GM18907 (cell line): Measurements from ENCODE around the gene FDXACB1.
"Not testable (repeated sequence)": the region's sequence is repeated elsewhere in the genome, so short reads cannot be mapped to it uniquely, and the experiment has no call there.

Experiments used
- ATAC-seq: cut with Tn5 transposase; IDR thresholded peaks from one replicate; pipeline ENCODE4 v1.9.1; 2021; ENCODE audit warnings: mild to moderate bottlenecking, moderate library complexity; ENCODE audit not compliant: unreplicated experiment

The FDXACB1 gene

DNA sequence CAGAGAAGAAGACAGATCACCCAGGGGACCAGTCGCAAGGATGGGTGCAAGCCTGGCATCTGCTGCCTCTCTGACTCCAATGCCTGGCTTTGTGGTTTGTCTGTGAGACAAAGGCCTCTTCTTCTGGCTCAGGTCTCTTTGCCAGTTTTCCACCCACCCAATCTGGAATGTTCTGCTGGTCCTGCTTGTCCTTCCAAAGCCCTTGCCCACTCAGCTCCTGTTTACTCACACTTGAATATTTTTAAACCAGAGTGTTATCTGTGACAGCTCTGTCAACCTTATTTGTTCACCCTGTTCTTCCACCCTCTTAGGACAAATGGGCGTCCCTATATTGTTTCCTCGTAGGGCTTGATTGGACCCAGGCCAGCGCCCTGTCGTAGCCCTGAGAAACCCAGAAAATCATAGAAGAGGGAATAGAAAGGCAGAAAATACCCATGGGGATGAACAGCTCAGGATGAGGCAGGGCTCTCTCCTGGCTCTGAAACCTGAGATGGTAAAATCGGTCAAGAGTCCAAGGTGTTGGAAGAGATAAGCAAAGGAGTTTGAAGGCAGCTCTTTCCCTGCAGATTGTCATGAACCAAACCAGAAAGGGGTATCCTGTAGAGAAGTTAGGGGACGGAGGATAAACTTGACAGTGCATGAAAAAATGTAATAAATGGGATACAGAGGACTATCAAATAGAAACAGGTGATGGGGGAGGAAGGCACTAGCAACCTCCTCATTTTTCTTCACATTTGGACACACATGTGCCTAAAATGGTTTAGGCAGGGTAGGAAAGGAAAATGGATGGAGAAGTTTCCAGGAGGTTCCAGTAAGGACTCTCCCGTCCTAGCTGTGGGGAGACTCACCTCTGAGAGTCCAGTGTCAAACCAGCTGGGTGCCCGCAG lies 32.0 kb upstream of the FDXACB1 start:
- no peak for ATAC-seq

DNA sequence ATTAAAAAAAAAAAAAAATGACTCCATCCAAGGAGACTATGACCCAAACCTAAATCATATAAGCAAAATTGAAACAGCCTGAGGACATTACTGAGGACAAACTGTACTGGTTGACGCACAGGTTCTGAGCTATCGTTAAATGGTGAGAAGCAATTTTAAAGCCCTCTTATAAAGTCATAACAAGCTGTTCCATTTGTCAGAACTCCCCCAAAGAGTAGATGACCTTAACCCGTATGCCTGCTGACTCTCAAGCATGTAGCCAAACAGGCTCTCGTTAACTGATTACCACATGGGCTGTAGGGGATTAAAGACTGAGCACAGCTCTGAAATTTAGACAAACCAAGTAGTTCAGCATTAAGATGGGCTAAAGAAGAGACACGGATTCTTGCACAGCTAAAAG lies 30.4 kb upstream of the FDXACB1 start:
- no peak for ATAC-seq

DNA sequence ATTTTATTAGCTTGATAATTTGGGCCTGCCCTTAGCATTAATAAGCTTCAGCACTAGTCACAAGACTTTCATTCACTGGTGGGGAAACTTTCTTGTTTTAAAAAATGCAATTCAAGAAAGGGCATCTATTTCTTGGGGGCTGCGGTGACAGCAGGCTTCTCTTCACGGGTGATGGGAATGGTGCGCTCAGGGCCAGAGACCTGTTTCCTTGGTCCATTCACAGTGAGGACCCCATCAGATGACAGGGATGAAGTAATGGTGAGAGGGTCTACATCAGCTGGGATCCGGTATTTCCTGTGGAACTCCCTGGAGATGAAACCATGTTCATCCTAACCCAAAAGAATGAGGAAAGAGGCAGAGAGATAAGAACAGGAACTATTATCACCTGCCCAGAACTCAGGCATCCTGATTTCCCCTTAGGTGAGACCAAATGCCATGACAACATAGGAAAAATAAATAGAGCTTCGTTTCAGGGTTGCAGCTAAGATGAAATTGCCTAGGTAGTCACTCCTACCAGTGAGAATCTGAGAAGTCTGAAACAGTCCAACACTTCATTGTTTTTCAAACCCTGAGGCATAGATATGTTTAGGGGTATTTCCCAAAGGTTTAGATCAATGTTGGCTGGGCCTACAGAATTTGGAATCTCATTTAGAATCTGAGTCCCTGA lies 29.8 kb upstream of the FDXACB1 start:
- ATAC-seq, result no peak

DNA sequence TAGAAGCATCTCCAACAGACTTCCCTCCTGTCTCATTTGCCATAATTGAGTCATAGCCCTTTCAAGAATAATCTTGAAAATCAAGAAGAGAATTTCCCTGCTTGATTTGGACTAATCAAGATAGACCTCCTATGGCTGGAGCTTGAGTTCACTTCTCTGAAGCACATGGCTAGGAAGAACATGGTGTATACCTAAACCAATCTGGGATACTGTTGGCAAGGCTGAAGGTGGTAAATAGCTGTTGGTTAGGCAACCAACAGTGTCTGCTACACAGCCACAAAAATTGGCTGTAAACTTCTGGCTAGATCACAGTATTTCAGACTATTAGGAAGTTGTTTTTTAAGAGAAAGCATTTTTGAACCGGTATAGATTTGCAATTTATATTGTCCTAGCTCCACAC lies 27.7 kb upstream of the FDXACB1 start:
- no peak for ATAC-seq

DNA sequence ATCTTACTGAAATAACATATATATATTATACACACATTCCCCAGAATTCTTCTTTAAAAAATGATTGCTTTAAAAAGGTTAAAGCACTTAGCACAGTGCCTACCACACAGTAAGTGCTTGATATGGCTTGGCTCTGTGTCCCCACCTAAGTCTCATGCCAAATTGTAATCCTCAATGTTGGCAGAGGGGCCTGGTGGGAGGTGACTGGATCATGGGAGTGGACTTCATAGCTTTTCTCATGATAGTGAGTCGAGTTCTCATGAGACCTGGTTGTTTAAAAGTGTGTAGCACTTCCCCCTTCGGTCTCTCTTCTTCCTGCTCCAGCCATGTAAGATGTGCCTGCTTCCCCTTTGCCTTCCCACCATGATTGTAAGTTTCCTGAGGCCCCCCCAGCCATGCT lies 26.4 kb upstream of the FDXACB1 start:
- no peak for ATAC-seq

DNA sequence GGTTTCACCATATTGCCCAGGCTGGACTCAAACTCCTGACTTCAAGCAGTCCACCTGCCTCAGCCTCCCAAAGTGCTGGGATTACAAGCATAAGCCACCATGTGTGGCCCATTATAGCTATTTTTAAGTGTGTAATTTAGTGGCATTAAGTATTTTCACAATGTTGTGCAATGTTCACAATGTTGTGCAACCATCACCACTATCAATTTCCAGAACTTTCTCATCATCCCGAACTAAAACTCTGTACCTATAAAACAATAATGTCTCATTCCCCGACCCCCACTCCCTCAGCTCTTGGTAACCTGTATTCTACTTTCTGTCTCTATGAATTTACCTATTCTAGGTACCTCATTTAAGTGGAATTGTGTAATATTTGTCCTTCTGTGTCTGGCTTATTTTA lies 7.9 kb upstream of the FDXACB1 start:
- ATAC-seq, result no peak

DNA sequence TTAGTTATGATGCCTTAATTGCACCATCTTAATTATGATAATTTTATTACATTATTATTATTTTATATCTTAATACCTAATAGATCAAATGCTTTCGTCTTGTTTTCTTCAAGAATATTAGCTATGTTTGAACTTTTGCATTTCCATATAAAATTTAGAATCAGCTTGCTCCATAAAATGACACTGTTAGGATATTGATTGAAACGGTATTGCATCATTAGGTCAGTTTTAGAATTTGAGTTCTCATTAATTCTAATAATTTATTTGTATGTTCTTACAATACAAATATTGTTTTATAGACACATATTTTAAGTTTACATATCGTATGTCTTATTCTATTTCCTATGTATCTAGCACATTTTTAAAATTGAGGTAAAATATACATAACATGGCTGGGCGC lies 7.1 kb upstream of the FDXACB1 start:
- no peak for ATAC-seq

DNA sequence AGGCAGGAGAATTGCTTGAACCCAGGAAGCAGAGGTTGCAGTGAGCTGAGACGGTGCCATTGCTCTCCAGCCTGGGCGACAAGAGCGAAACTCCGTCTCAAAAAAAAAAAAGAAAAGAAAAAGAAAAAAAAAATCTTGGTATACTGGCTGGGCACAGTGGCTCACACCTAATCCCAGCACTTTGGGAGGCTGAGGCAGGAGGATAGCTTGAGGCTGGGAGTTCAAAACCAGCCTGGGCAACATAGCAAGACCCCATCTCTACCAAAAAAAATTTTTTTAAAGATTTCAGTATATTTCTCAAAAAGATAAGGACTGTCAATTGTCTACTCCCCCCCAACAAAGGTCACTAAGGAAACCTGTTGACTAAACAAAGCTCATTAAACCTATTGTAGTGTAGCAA lies 6.1 kb upstream of the FDXACB1 start:
- ATAC-seq, result not testable (repeated sequence)

DNA sequence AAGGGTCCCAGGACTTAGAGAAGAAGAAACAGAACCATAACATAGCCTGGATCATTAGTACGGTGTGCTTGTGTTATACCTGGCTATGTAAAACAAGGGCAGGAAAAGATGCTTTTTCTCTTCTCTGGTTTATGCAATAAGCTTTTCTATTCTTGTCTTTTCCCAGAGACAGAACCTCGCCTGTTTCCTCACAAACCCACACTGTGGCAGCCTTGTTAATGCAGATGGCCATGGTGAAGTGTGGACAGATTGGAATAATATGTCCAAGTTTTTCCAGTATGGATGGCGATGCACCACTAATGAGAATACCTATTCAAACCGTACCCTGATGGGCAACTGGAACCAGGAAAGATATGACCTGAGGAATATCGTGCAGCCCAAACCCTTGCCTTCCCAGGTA lies 3.2 kb upstream of the FDXACB1 start:
- ATAC-seq, result no peak

DNA sequence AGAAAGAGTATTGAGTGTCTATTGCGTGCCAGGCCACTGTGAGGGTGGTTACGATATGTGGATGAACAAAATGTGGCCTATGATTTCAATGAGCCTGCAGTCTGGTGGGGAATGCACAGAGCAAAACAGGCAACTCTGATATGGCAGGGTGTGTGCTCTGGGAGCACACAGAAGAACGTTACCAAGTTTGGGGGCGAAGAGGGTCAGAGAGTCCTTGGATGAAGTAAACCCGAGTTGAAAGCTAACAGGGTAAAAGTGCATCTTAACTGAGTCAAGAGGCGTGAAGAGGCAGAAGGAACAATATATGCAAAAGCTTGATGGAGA lies 634 bp upstream of the FDXACB1 start:
- no peak for ATAC-seq

DNA sequence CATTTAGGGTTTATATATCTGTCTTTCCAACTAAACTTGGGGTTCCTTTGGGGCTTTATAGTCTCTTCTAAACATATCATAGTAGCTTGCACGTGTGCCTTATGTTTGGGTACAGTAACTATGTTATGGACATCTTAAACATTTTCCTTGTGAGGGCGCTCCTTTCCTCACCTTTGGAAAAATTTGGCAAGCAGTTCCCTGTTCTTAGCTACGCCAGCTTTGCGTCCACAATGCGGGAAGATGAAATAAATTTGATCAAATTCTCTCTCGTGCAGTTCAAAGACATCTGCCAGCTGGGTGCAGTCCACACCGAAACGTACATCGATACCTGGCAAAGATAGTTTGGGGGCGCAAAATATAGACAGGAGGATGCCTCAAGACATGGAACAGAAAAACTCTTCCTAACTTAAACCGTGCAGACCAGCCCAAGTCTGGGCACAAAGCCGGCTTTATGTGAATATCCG lies 548 bp downstream of the FDXACB1 start:
- ATAC-seq, result peak; percentile 22

DNA sequence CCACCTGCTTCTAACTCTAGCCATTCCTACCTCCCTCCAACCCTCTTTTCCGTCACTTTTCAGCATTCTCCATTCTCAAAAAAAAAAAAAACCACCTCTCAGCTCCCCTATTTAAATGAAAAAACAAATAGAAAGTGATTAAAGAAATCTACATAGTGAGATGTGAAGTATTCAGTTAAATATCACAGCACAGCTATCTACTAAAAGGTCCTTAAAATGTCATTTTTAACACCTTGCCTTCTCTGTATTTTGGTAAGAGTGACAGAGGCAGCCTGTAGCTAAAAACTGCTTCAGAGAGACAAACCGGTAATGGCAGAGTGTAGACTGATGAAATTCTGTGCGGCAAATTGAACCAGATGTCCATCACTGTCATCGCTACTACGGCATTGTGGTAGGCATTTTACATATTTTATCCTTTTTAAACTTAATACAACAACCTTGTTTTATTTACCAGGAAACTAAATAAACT lies 7.2 kb downstream of the FDXACB1 start:
- no peak for ATAC-seq

DNA sequence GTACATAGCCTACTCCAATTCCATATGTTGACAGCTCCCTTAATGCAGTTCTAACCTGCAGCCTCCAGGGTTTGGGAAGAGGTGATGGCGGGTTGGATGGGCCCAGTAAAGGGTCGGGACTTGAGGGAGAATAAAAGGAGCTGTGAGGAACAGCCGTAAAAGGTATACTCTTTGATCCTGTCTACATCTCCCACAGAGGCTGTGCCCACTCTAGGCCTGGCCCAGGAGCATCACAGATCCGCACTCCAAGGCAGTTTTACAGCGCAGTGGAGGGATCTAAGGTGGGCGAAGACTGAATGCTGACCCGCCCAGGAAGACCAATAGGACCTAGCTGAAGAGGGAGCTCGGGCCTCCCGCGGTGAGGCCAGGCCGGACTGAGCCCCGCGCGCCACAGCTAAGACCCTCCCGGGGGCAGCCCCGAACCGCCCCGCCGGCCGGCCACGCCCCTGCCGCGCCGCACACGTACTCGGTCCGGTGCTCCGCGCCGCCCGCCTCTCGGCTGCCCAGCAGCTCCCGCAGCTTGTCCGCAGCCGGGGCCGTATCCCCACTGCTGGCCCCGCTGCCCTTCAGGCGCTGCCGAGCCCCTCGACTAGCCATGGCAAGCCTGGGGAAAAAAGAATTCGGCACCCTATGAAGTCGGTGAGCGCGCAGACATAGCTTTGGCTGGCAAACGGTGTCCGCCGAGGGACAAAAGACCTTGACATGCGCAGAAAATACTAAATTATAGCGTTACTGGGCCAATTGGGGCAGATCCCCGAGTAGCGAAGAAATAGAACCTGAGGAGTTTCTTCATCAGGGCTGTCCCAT lies 7.9 kb downstream of the FDXACB1 start, which contains the start of gene ALG9:
TSS of gene ALG9 (minus strand) at position 696 of the 807 bp plus-strand sequence. CDS start at position 597, 99 bp downstream.
- peak; percentile 90 for ATAC-seq

DNA sequence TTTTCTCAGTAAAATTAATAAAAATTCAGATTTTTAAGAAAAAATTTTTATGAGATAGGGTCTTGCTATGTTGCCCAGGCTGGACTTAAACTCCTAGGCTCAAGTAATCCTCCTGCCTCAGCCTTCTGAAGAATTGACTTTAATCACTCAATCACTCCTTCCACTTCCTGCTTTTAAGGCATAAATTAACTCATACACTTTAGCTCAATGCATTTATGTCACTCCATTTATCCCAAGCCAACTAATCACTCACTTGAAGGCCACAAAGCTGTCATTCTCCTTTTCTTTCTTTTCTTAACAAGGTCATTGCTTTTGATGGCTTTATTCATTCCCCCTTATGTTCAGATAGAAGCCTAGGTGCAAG lies 8.5 kb downstream of the FDXACB1 start:
- ATAC-seq, result peak; percentile 6

DNA sequence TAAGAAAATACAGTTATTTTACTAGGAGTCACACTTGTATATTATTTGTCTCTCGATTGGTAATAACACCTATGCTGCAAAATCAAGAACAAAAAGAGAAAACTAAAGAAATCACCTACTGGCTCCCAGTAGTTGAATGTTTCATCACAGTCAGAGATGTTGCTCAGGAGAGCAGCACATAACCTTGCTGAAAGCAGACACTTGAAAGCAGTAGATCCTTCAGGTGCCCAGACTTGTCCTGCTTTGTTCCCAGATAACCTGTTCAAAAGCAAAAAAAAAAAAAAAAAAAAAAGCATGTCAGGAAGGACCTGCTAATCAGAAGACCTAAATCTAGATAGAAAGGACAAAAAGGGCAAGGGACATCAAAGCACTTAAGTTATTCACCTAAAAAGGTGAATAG lies 8.9 kb downstream of the FDXACB1 start:
- no peak for ATAC-seq

DNA sequence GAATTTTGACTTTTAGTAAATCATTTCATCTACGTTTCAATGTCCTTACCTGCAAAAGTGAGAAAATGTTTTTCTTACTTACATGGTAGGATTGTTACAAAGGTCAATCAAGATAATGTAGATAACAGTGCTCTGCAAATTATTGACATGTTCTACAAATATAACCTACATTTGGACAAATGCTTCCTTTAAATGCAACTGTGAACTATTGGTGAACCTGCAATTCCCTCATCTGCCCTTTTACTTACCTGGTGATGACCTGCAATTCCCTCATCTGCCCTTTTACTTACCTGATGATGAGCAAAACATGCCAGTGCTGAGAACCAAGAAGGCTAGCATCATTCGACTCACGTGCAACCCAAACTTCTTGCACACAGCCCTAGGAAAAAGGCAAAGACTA lies 18.7 kb downstream of the FDXACB1 start:
- no peak for ATAC-seq

DNA sequence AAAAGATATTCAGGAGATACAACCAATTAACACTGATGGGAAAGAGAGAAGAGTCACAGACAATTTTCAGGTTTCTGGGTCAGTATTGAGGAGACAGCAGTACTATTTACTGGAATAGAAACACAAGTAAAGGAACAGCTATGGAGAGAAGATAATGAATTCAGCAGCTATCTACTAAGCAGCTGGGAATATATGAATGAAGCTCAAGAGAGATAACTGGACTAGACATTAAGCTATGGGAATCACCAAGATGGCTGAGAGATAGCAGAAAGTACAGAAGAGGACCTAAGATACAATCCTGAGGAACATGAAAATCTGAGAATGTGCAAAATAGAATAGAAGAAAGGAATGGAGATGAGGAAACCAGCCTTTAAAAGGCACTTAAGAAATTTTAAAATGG lies 23.5 kb downstream of the FDXACB1 start:
- ATAC-seq, result no peak

DNA sequence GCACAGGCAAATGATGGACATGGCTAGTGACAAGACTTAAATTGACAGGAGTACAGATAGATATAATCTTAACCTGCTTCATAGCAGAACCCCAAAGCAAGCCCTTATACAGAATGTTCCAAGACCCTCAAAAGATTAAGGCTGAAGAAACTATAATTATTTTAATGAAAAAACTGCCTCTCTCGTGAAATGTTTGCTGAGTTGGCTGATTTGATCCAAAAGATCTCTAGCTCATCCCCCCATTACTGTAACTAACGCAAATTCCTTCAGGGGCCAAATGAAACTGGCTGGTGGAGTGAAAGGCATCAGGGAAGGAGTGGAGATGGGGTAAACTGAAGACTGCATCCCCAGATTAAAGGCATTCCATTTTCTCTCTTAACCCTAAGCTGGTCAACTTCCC lies 26.9 kb downstream of the FDXACB1 start:
- ATAC-seq, result no peak

DNA sequence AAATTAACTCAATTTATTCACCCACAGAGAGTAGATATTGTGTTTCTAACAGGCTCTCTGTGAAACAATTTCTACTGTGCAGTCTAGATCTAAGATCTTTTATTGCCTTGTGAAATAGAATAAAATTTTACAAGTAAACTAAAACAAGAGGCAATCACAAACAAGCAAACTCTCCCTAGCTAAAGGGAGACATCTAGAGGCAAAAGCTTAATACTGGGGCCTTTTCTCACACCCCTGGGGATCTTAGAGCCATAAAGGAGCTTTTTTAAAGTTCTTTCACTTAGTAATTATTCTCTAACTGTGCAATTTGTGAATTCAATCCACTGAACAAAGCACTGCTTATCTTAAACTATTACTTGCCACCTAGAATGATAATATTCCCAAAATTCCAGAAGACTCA lies 27.3 kb downstream of the FDXACB1 start:
- no peak for ATAC-seq

DNA sequence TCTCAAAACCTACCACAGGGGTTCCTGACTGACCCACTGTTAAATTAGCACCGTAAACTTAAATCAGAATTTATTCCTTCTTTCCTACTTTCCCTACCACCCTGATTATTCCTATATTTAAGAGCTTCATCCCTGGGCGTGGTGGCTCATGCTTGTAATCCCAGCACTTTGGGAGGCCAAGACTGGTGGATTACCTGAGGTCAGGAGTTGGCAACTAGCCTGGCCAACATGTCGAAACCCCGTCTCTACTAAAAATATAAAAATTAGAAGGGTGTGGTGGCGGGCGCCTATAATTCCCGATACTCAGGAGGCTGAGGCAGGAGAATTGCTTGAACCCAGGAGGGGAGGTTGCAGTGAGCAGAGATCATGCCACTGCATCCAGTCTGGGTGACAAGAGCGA lies 27.9 kb downstream of the FDXACB1 start:
- no peak for ATAC-seq

DNA sequence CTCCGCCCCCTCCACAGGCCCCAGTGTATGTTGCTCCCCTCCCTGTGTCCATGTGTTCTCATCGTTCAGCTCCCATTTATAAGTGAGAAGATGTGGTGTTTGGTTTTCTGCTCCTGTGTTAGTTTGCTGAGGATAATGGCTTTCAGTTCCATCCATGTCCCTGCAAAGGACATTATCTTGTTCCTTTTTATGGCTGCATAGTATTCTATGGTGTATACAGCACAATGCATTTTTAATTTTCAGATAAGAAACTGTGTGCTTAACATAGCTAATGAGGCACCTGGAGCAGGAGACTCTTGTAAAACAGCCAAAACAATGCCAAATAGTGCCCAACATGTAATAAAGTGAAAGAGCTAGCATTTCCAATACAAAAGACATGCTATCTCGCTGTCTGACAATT lies 29.3 kb downstream of the FDXACB1 start:
- ATAC-seq, result no peak

DNA sequence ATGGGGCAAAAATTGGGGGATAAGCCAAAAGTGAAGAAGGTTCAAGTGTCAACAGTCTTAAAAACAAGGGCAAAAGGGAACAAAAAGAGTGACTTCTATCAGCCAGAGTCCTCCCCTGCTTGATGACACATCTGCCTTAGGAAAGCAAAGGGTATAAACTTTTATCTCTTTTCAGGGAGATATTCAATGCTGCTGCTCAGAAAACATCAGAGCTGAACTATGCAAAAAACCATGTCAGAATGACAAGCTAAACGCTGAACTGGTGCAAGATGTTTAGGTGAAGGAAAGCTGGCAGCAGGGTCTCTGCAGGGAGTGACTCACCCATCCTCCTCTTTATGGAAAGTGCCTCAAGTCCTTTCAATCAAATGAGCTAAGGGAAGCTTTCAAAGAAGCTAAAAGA lies 32.3 kb downstream of the FDXACB1 start:
- no peak for ATAC-seq
